Smooth muscle cell of the coronary artery (primary cell): ENCODE data around the gene PCDHAC1. TPM values are rescaled to one million over a fixed set of nuclear protein-coding genes. Genes with fewer than 3 reads are reported as not detected.

Experiments
- total RNA-seq: library from RNA; depleted of rRNA; stranded (reverse); fragments of >200 nt; gene quantifications from 2 replicates; pipeline ENCODE4 v1.2.3, GENCODE V29; 2014; ENCODE audit warnings: low replicate concordance

The PCDHAC1 gene, protein sequence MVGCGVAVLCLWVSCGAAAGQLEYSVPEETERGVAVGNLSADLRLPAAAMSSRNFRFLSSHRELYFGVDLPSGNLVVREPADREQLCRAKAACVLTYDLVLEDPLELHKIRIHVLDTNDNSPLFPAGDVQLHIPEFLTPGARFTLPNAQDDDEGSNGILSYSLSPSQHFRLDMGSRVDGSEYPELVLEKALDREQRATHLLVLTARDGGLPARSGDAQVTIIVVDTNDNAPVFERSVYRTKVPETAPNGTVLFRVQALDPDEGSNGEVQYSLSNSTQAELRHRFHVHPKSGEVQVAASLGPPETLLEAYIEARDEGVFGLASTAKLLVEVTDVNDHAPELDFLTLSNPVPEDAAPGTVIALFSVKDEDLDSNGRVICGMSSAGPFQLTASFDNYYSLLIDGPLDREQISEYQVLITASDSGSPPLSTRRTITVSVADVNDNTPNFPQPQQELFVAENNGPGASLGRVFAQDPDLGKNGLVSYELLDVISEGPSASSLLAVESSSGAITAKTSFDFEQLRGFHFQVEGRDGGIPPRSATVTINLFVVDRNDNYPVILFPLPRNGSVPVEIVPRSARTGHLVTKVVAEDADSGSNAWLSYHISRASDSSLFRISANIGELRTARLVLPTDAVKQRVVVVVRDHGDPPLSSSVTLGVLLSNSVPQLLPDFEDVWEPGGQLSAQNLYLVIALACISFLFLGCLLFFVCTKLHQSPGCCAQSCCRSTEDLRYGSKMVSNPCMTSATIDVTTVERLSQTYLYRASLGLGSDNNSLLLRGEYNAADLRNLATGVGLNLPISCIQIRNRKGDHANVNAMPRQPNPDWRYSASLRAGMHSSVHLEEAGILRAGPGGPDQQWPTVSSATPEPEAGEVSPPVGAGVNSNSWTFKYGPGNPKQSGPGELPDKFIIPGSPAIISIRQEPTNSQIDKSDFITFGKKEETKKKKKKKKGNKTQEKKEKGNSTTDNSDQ
- total RNA-seq: under 0.01 and 0.35 TPM in 2 replicates

DNA sequence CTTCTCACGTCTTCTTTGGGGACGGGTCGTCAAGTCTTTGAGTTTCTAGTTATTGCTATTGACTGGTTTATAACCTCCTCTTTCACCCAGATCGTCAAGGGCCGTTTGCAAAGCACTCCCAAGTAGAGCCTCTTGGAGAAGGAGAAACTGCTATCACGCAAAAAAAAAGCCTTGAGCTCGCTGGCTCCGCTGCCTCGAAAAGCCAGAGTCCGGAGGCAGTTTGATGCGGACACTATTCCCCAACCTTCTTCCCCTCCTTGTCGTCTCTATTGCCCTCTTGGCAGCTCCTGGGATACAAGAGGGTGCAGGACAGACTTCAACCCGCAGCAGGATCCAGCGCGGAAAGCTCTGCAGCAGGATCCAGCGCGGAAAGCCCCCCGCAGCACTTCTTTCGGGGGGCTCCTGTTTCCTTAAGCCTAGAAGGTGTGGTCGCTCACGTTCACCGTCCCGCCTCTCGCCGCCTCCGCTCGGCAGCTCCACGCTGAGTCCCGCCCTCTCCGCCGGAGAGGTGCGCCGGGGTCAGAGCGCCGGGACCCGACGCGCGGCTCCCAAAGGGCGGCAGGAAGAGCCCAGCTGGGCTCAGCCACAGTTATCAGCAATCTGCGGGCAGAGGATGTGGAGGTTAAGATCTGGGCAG lies at the start of gene PCDHAC1:
Gene PCDHAC1 (plus strand): TSS at position 494 of the 637 bp plus-strand sequence. CDS start 594 bp downstream, outside the sequence.

DNA sequence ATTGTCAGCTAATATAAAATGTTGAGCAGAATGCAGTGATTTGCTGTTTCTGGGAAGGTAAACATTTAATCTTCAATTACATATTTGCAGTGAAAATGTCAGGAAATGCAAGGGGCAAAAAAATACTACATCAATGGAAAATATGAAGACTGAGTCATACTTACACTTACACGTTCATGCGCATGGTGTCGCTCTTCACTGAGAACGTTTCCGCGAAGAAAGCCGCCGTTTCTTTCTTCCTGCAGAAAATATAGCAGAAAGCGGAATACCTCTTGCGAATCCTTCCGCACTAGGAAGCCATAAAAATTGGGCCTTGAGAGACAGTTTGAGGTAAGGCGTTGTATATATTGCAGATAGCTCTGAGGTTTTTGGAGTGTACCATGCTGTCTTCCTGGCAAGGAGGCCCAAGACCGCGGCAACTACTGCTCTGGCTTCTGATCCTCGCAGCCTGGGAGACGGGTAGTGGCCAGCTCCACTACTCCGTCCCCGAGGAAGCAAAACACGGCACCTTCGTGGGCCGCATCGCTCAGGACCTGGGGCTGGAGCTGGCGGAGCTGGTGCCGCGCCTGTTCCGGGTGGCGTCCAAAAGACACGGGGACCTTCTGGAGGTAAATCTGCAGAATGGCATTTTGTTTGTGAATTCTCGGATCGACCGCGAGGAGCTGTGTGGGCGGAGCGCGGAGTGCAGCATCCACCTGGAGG lies 44.1 kb upstream of the PCDHAC1 start, which contains the start of gene PCDHA13:
Gene PCDHA13 (plus strand): TSS at position 236 of the 702 bp plus-strand sequence. CDS start 145 bp downstream, at position 381.

DNA sequence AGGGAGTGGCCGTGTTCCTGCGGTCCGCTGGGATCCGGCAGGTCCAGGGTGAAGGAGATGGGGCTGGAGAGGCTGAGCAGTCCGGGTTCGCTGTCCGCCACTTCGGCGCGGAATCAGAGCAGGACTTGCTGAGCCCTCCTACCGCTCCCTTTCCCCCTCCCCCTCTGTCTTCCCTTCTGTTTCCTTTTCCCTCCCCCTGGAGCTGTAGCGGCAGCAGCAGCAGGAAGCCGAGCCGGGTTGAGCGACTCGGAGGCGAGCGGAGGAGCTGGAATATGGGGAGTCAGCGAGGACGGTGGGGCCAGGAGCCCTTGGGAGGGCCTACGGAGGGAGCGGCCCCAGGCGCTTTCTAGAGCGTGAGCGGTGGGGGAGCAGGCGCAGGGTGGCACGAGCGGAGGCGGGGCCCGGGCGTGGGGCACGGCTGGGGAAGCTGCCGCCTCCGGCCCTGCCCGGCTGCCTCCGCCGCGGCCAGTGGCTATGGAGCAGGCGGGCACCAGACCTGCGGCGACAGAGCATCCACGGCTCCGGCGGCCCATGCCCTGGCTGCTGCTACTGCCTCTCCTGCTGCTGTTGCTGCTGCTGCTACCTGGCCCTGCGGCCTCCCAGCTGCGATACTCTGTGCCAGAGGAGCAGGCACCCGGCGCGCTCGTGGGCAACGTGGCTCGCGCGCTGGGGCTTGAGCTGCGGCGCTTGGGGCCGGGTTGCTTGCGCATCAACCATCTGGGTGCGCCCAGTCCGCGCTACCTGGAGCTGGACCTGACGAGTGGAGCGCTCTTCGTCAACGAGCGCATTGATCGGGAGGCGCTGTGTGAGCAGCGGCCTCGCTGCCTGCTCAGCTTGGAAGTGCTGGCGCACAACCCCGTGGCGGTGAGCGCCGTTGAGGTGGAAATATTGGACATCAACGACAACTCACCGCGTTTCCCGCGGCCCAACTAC lies 40.5 kb downstream of the PCDHAC1 start, which contains the start of gene PCDHAC2:
Gene PCDHAC2 (plus strand): TSS at position 184 of the 933 bp plus-strand sequence. CDS start 291 bp downstream, at position 475.

Other genes starting within 250 kb of the PCDHAC1 start
- 67.7 and 92.6 TPM in 2 replicates for gene HARS1, start 234.9 kb upstream of the PCDHAC1 start, total RNA-seq
- gene HARS2, start 234.8 kb upstream of the PCDHAC1 start, total RNA-seq: 24.1 and 27.4 TPM in 2 replicates
- 63.1 and 94.5 TPM in 2 replicates for gene ZMAT2, start 225.9 kb upstream of the PCDHAC1 start, total RNA-seq
- 0.08 TPM in 1 of 2 replicates, not detected in the other for gene PCDHA1, start 140.2 kb upstream of the PCDHAC1 start, total RNA-seq
- 0.08 and 0.12 TPM in 2 replicates for gene PCDHA2, start 131.4 kb upstream of the PCDHAC1 start, total RNA-seq
- gene PCDHA3, start 125.2 kb upstream of the PCDHAC1 start, total RNA-seq: 0.15 and 0.70 TPM in 2 replicates
- gene PCDHA4, start 119.2 kb upstream of the PCDHAC1 start, total RNA-seq: 0.23 and 0.82 TPM in 2 replicates
- gene PCDHA5, start 104.7 kb upstream of the PCDHAC1 start, total RNA-seq: 0.08 TPM in 1 of 2 replicates, not detected in the other
- 0.53 and 2.9 TPM in 2 replicates for gene PCDHA6, start 98.3 kb upstream of the PCDHAC1 start, total RNA-seq
- gene PCDHA7, start 92.0 kb upstream of the PCDHAC1 start, total RNA-seq: 0.75 and 1.5 TPM in 2 replicates
- gene PCDHA8, start 85.1 kb upstream of the PCDHAC1 start, total RNA-seq: under 0.01 and 0.47 TPM in 2 replicates
- gene PCDHA9, start 77.9 kb upstream of the PCDHAC1 start, total RNA-seq: under 0.01 and 0.23 TPM in 2 replicates
- 0.08 and 1.4 TPM in 2 replicates for gene PCDHA10, start 70.4 kb upstream of the PCDHAC1 start, total RNA-seq
- gene PCDHA11, start 57.3 kb upstream of the PCDHAC1 start, total RNA-seq: 0.15 and 0.59 TPM in 2 replicates
- gene PCDHA12, start 51.0 kb upstream of the PCDHAC1 start, total RNA-seq: 0.15 and 0.59 TPM in 2 replicates
- 0.08 and 0.59 TPM in 2 replicates for gene PCDHA13, start 44.2 kb upstream of the PCDHAC1 start, total RNA-seq
- 0.15 and 2.3 TPM in 2 replicates for gene PCDHAC2, start 40.2 kb downstream of the PCDHAC1 start, total RNA-seq
- gene PCDHB1, start 125.1 kb downstream of the PCDHAC1 start, total RNA-seq: not detected in 2 replicates
- gene PCDHB2, start 168.3 kb downstream of the PCDHAC1 start, total RNA-seq: 1.1 and 3.7 TPM in 2 replicates
- gene PCDHB3, start 174.2 kb downstream of the PCDHAC1 start, total RNA-seq: 0.15 and 1.1 TPM in 2 replicates
- gene PCDHB4, start 195.5 kb downstream of the PCDHAC1 start, total RNA-seq: 0.08 and 0.23 TPM in 2 replicates
- 2.3 and 3.7 TPM in 2 replicates for gene PCDHB5, start 208.9 kb downstream of the PCDHAC1 start, total RNA-seq
- gene PCDHB6, start 223.8 kb downstream of the PCDHAC1 start, total RNA-seq: 0.08 TPM in 1 of 2 replicates, not detected in the other
- 0.30 and 0.47 TPM in 2 replicates for gene PCDHB7, start 246.3 kb downstream of the PCDHAC1 start, total RNA-seq